Keratinocyte (primary cell): Measurements from ENCODE around the gene TUBA4B. TPM values are rescaled to one million over a fixed set of nuclear protein-coding genes. Genes with fewer than 3 reads are reported as not detected.

Experiments
- DNase-seq: peaks from one replicate; pipeline ENCODE4 v3.0.0-alpha.2; 2011; ENCODE audit warnings: low read depth, missing footprints, low spot score
- FAIRE-seq: peaks from 2 replicates; lab custom pipeline; 2011; peaks lifted over from hg19 to GRCh38; lab: Jason Lieb, UNC
- H2AFZ ChIP-seq: 2 replicates; pipeline ENCODE4 v1.6.0; 2012; ENCODE audit warnings: low read length, control low read depth, inconsistent platforms; ENCODE audit not compliant: control insufficient read depth
- H3K27ac ChIP-seq: 2 replicates; pipeline ENCODE4 v1.5.1; 2011; ENCODE audit warnings: low read length; ENCODE audit not compliant: control insufficient read depth, insufficient read depth
- H3K27me3 ChIP-seq: 3 replicates; pipeline ENCODE4 v1.6.0; 2011; ENCODE audit warnings: low read length; ENCODE audit not compliant: control insufficient read depth, insufficient read depth; ENCODE audit errors: extremely low read depth
- H3K36me3 ChIP-seq, 2 experiments: 2 replicates in 1 of 2; 3 replicates in 1 of 2; pipeline ENCODE4 v1.5.1; 2011; ENCODE audit warnings: low read length in 2 of 2, mild to moderate bottlenecking in 1 of 2; ENCODE audit not compliant: control insufficient read depth in 2 of 2, insufficient read depth in 2 of 2; ENCODE audit errors: extremely low read depth in 1 of 2
- H3K4me1 ChIP-seq: 3 replicates; pipeline ENCODE4 v1.5.1; 2011; ENCODE audit warnings: low read length; ENCODE audit not compliant: control insufficient read depth, insufficient read depth; ENCODE audit errors: extremely low read depth
- H3K4me2 ChIP-seq: 3 replicates; pipeline ENCODE4 v1.6.0; 2011; ENCODE audit warnings: low read depth, low read length; ENCODE audit not compliant: control insufficient read depth, insufficient read depth; ENCODE audit errors: extremely low read depth
- H3K4me3 ChIP-seq, 3 experiments: fragments of 200-600 bp in 1 of 3; sonication (generic) in 1 of 3; 2 replicates in 2 of 3; 3 replicates in 1 of 3; pipeline ENCODE4 v1.5.1; 2011 to 2016; ENCODE audit warnings: low read length in 3 of 3, mild to moderate bottlenecking in 3 of 3, control low read depth in 2 of 3, inconsistent platforms in 1 of 3, low read depth in 1 of 3, mixed read lengths in 1 of 3, mixed run types in 1 of 3, moderate library complexity in 1 of 3; ENCODE audit not compliant: control insufficient read depth in 2 of 3, insufficient read depth in 2 of 3; ENCODE audit errors: extremely low read depth in 1 of 3
- H3K79me2 ChIP-seq: 2 replicates; pipeline ENCODE4 v1.6.0; 2012; ENCODE audit warnings: low read length; ENCODE audit not compliant: control insufficient read depth, insufficient read depth
- H3K9ac ChIP-seq: 3 replicates; pipeline ENCODE4 v1.6.0; 2011; ENCODE audit warnings: low read length; ENCODE audit not compliant: control insufficient read depth, insufficient read depth; ENCODE audit errors: extremely low read depth
- H3K9me1 ChIP-seq: 3 replicates; pipeline ENCODE4 v1.6.0; 2011; ENCODE audit warnings: low read length; ENCODE audit not compliant: control insufficient read depth, insufficient read depth; ENCODE audit errors: extremely low read depth
- H3K9me3 ChIP-seq: 2 replicates; pipeline ENCODE4 v1.5.1; 2012; ENCODE audit warnings: low read depth, low read length; ENCODE audit not compliant: control insufficient read depth
- H4K20me1 ChIP-seq: 3 replicates; pipeline ENCODE4 v1.6.0; 2011; ENCODE audit warnings: low read length; ENCODE audit not compliant: control insufficient read depth, insufficient read depth; ENCODE audit errors: extremely low read depth
- EZH2 ChIP-seq: IDR thresholded peaks from one replicate; pipeline ENCODE4 v1.6.1; 2012; ENCODE audit warnings: inconsistent platforms, mild to moderate bottlenecking, low read length, moderate library complexity
- dilution Hi-C: fragments of 300-500 bp; cut with MboI; formaldehyde crosslinking; loops from one replicate; pipeline ENCODE4 v1.7.0; 2020; ENCODE audit warnings: low sequenced_read_pairs; ENCODE audit not compliant: extremely low pct_ligation_motif_present
- polyA plus RNA-seq, 5 experiments: library from polyadenylated mRNA; depleted of rRNA in 3 of 5; stranded (reverse) in 3 of 5; stranded (forward) in 1 of 5; unstranded in 1 of 5; fragments of >200 nt; gene quantifications; 1 replicate in 1 of 5; 2 replicates in 3 of 5; 3 replicates in 1 of 5; pipeline versions ENCODE4 v1.2.1 to v1.2.3, GENCODE V29; 2011 to 2012; ENCODE audit warnings: missing spikeins in 2 of 5, low read depth in 1 of 5, low replicate concordance in 1 of 5
- TF ChIP-seq, protein P1 (sequence below), 3 experiments: IDR thresholded peaks in 1 of 3; conservative IDR thresholded peaks in 1 of 3; optimal IDR thresholded peaks in 1 of 3; 2 replicates in 2 of 3; 3 replicates in 1 of 3; pipeline versions ENCODE3 to v1.5.1; 2011; ENCODE audit warnings: low read length in 3 of 3, mild to moderate bottlenecking in 3 of 3, moderate library complexity in 2 of 3, control low read depth in 1 of 3, inconsistent platforms in 1 of 3; ENCODE audit not compliant: insufficient read depth in 2 of 3; ENCODE audit errors: extremely low read depth in 1 of 3

The TUBA4B gene
- polyA plus RNA-seq, 1 donor (not counting 4 experiments of a cell fraction or from before 2014, with no cell fraction given): not detected

DNA sequence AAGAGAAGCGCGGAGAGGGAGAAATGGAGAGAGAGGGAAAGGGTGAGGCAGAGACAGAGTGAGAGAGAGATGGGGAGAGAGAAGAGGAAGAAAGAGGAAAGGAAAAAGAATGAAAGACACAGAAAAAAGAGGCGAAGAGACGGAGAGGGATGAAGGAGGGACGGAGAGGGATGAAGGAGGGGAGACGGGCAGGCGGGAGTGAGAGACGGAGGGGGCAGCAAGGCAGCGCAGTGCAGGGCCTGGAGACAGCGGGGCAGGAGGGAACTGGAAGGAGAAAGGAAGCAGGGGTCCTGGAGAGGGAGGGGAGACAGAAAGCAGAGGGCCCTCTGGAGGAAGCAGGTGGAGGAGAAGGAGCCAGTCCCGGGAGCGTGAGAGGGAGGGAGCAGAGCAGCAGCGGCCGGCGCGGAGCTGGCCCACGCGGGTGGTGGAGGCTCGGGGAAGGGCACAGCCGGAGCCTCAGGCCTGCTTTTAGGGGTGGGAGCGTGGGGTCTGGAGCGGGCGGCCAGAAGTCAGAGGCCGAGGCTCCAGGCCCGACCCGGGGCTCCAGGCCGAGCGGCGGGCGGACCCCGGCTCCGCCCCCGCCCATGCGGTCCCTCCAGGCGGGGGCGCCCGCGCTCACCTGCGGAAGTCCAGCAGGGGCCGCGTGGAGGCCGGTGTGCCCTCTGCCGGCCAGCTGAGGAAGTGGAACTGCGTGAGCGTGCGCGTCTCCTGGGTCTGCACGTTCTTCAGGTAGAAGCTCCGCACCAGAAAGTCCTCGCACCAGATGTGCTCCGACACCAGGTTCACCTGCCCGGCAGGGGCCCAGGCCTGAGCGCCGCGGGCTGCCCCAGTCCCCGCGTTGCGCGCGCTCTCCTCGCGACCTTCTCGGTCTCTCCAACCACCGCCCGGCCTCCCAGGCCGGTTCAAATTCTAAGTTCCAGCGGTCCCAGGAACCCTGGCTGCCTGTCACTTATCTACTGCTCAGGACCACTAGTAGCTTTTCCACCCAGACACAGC, 41.6 kb downstream of the TUBA4B start:
- TF ChIP-seq, protein P1, sequence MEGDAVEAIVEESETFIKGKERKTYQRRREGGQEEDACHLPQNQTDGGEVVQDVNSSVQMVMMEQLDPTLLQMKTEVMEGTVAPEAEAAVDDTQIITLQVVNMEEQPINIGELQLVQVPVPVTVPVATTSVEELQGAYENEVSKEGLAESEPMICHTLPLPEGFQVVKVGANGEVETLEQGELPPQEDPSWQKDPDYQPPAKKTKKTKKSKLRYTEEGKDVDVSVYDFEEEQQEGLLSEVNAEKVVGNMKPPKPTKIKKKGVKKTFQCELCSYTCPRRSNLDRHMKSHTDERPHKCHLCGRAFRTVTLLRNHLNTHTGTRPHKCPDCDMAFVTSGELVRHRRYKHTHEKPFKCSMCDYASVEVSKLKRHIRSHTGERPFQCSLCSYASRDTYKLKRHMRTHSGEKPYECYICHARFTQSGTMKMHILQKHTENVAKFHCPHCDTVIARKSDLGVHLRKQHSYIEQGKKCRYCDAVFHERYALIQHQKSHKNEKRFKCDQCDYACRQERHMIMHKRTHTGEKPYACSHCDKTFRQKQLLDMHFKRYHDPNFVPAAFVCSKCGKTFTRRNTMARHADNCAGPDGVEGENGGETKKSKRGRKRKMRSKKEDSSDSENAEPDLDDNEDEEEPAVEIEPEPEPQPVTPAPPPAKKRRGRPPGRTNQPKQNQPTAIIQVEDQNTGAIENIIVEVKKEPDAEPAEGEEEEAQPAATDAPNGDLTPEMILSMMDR (optimal IDR thresholded peaks at IDR 0.05 in 1 of 3, IDR thresholded peaks at IDR 0.05 in 1 of 3, conservative IDR thresholded peaks at IDR 0.05 in 1 of 3; ENCODE audit: extremely low read depth in 1 of 3, insufficient read depth in 2 of 3, low read length in 3 of 3): peak in 2 of 3 experiments; percentile 87 to 90
- TF ChIP-seq EZH2: no peak
- Histone ChIP-seq H2AFZ (peak overlapping the region; percentile 76), H3K27me3 (peaks cover 5% of the 10 kb centered on the region), H3K36me3 (no peaks in the 10 kb centered on the region), H3K9me3 (no peaks in the 10 kb centered on the region), H3K79me2 (no peaks in the 10 kb centered on the region), H3K27ac (peak overlapping the region; percentile 3), H3K4me1 (peaks cover 9% of the 10 kb centered on the region), H4K20me1 (no peaks in the 10 kb centered on the region), H3K4me3 (peak overlapping the region in 2 of 3 experiments; percentile 29 to 59), H3K9ac (peak overlapping the region; percentile 68), H3K4me2 (peak overlapping the region; percentile 76), H3K9me1 (no peaks in the 10 kb centered on the region)
- DNase-seq (peak; percentile 63), FAIRE-seq (peak; percentile 74)
- dilution Hi-C loops: no loop called here

DNA sequence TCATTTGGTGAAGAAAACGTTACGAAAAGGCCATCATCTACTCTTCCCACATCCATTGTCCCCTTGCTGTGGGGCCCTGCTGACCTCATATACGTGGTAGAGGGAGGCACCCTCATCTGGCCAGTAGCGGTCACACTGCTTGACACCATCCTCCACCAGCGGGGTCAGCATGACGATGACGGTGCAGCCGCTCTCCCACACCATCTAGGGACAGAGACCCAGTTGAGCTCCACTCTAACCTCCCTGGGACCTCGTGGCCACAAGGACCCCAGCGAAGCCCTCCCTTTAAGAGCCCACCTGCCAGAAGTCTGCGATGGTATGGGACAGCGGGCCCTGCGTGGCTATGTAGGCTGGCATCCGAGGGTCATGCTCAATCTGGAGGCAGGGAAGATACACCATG, 43.1 kb downstream of the TUBA4B start:
- FAIRE-seq: no peak
- H3K79me2 ChIP-seq: no peaks in the 10 kb centered on the region
- H3K9me3 ChIP-seq: no peaks in the 10 kb centered on the region
- TF ChIP-seq, protein P1 (optimal IDR thresholded peaks at IDR 0.05 in 1 of 3, IDR thresholded peaks at IDR 0.05 in 1 of 3, conservative IDR thresholded peaks at IDR 0.05 in 1 of 3; ENCODE audit: extremely low read depth in 1 of 3, insufficient read depth in 2 of 3, low read length in 3 of 3): no peak
- no peak for TF ChIP-seq EZH2
- H3K4me3 ChIP-seq: no peak overlapping the region
- H2AFZ ChIP-seq: no peak overlapping the region
- H3K4me1 ChIP-seq: peaks cover 4% of the 10 kb centered on the region
- no peak for DNase-seq
- dilution Hi-C loops: no loop called here
- no peak overlapping the region for H3K4me2 ChIP-seq
- H3K27me3 ChIP-seq: peaks cover 20% of the 10 kb centered on the region
- no peaks in the 10 kb centered on the region for H3K9me1 ChIP-seq
- H3K9ac ChIP-seq: no peak overlapping the region
- H4K20me1 ChIP-seq: no peaks in the 10 kb centered on the region
- H3K36me3 ChIP-seq: no peaks in the 10 kb centered on the region
- no peak overlapping the region for H3K27ac ChIP-seq
